Measurements from ENCODE around the gene LGI2. TPM values are rescaled to one million over a fixed set of nuclear protein-coding genes. Genes with fewer than 3 reads are reported as not detected.

Gene LGI2
- total and polyA plus RNA-seq, 9 of the 15 experiments (the other 6 are each of a cell fraction or from before 2014, with no cell fraction given), result 0.03 to 0.07 TPM; not detected in 7

DNA sequence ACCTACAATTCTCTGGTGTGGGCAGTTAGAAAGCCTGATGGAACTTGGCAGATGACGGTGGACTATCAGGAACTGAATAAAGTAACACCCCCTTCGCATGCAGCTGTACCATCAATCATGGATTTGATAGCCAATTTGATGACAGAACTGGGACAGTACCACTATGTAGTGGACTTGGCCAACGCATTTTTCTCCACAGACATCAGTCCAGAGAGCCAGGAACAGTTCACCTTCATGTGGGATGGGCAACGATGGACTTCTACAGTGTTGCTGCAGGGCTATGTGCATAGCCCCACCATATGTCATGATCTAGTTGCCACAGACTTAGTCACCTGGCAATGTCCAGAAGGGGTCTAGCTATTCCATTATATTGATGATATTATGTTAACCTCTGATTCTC, 63.4 kb downstream of the LGI2 start:
- no TSS peak for BruUV-seq (replicated peaks)
- no peaks in the 10 kb centered on the region for H3K4me1 ChIP-seq (replicated peaks in 1 of 2; ENCODE audit: control insufficient read depth in 2 of 2, insufficient read depth in 2 of 2, low read length in 2 of 2)
- DNase-seq (ENCODE audit: extremely low read depth in 1 of 4, low spot score in 3 of 4) (no peak), ATAC-seq (no peak), FAIRE-seq (no peak)
- 4% methylated on average over 4 of the region's 4 CpGs for WGBS (ENCODE audit: insufficient coverage, low coverage, missing lambda C conversion rate)
- H3K9ac ChIP-seq (ENCODE audit: insufficient read depth in 1 of 2, low read depth in 2 of 2, low read length in 2 of 2), result no peak overlapping the region
- intact Hi-C loops (cut with micrococcal nuclease) (no loop called here), in situ Hi-C loops (cut with MboI) (no loop called here)
- peaks cover 6% of the 10 kb centered on the region; the same call in 1 of the 2 replicates for H3K9me3 ChIP-seq (replicated peaks; ENCODE audit: control insufficient read depth, insufficient read depth, low read depth, low read length)
- TF ChIP-seq ETV1 (tag; conservative IDR thresholded peaks at IDR 0.05; ENCODE audit: low read depth), result no peak
- TF ChIP-seq ZFP30 (CRISPR knock-in tag; IDR thresholded peaks at IDR 0.05; ENCODE audit: borderline replicate concordance), result no peak
- TF ChIP-seq RBM17 (IDR thresholded peaks at IDR 0.05; ENCODE audit: borderline replicate concordance, low read depth, low read length), result no peak
- no peak for TF ChIP-seq ATF1 (CRISPR knock-in tag; IDR thresholded peaks at IDR 0.05)
- TF ChIP-seq ATF1 (tag; IDR thresholded peaks at IDR 0.05), result no peak
- no peak for TF ChIP-seq NONO (IDR thresholded peaks at IDR 0.05; ENCODE audit: low read depth in 2 of 2, low read length in 1 of 2)
- no peak for TF ChIP-seq ZNF24 (IDR thresholded peaks at IDR 0.05)
- no peak for TF ChIP-seq CLOCK (CRISPR knock-in tag; IDR thresholded peaks at IDR 0.05; ENCODE audit: borderline replicate concordance)
- TF ChIP-seq, protein P1, sequence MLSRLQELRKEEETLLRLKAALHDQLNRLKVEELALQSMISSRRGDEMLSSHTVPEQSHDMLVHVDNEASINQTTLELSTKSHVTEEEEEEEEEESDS (CRISPR knock-in tag; IDR thresholded peaks at IDR 0.05), result no peak
- no peak for TF ChIP-seq MXD1 (CRISPR knock-in tag; IDR thresholded peaks at IDR 0.05; ENCODE audit: borderline replicate concordance, poor library complexity, severe bottlenecking)
- no peak for TF ChIP-seq KAT8 (IDR thresholded peaks at IDR 0.05; ENCODE audit: low read depth)
- TF ChIP-seq JUND (IDR thresholded peaks at IDR 0.05; ENCODE audit: borderline replicate concordance, low read depth, low read length), result no peak
- no peak for TF ChIP-seq JUND (tag; IDR thresholded peaks at IDR 0.05; ENCODE audit: borderline replicate concordance, low read depth, low read length)
- TF ChIP-seq SIRT6 (IDR thresholded peaks at IDR 0.05; ENCODE audit: low read depth, low read length), result no peak
- TF ChIP-seq ZNF436 (CRISPR knock-in tag; IDR thresholded peaks at IDR 0.05), result no peak
- TF ChIP-seq MEIS2 (IDR thresholded peaks at IDR 0.05; ENCODE audit: partially characterized antibody), result no peak
- no peak for TF ChIP-seq ZBTB9 (CRISPR knock-in tag; IDR thresholded peaks at IDR 0.05)
- no peak for TF ChIP-seq RBM39 (optimal IDR thresholded peaks at IDR 0.05; ENCODE audit: low read depth, low read length)
- no peaks in the 10 kb centered on the region for H3K9me1 ChIP-seq (ENCODE audit: control insufficient read depth, insufficient read depth, low read length)
- H3K4me2 ChIP-seq (ENCODE audit: insufficient read depth, low read length), result no peak overlapping the region
- CTCF ChIA-PET (ENCODE audit: low intra/inter-chr PET ratio), result no interaction called here
- H2AFZ ChIP-seq (ENCODE audit: low read depth, low read length), result no peak overlapping the region
- H4K20me1 ChIP-seq (replicated peaks; ENCODE audit: control insufficient read depth, insufficient read depth, low read length), result no peaks in the 10 kb centered on the region
- no peaks in the 10 kb centered on the region; a peak in 1 of 5 replicates for H3K27me3 ChIP-seq (ENCODE audit: control insufficient read depth in 2 of 2, insufficient read depth in 2 of 2, low read length in 2 of 2)
- no peaks in the 10 kb centered on the region for H3K36me3 ChIP-seq (ENCODE audit: control insufficient read depth, insufficient read depth, low read length)
- POLR2A ChIA-PET, result no interaction called here
- no peak overlapping the region for H3K4me3 ChIP-seq
- H3K27ac ChIP-seq (ENCODE audit: extremely low read depth, low read depth, low read length), result no peak overlapping the region
- no peaks in the 10 kb centered on the region for H3K79me2 ChIP-seq (ENCODE audit: control insufficient read depth, insufficient read depth, low read length)
